GM23248 (cell line): ENCODE results near the gene CD3D. TPM values are rescaled to one million over a fixed set of nuclear protein-coding genes. Genes with fewer than 3 reads are reported as not detected.
"Not testable (repeated sequence)": the region's sequence is repeated elsewhere in the genome, so short reads cannot be mapped to it uniquely, and the experiment has no call there.

Experiments
- DNase-seq: peaks from one replicate; pipeline ENCODE4 v3.0.0-alpha.2; 2015
- H2AFZ ChIP-seq: fragments of 200-600 bp; sonication (generic); 2 replicates; pipeline ENCODE4 v1.6.1; 2016; ENCODE audit warnings: antibody characterized with exemption
- H3F3A ChIP-seq: fragments of 200-600 bp; sonication (generic); 2 replicates; pipeline ENCODE4 v1.6.1; 2016; ENCODE audit warnings: mild to moderate bottlenecking, antibody characterized with exemption, mixed run types; ENCODE audit not compliant: insufficient read depth
- H3K27ac ChIP-seq: fragments of 200-600 bp; sonication (generic); 2 replicates; pipeline ENCODE4 v1.5.1; 2016; ENCODE audit warnings: mild to moderate bottlenecking
- H3K27me3 ChIP-seq: fragments of 200-600 bp; sonication (generic); replicated peaks from 2 replicates; pipeline ENCODE4 v1.6.1; 2016; ENCODE audit warnings: mild to moderate bottlenecking; ENCODE audit not compliant: insufficient read depth
- H3K36me3 ChIP-seq: fragments of 200-600 bp; sonication (generic); 2 replicates; pipeline ENCODE4 v1.6.1; 2016; ENCODE audit warnings: low read depth, mild to moderate bottlenecking
- H3K4me1 ChIP-seq: fragments of 200-600 bp; sonication (generic); 2 replicates; pipeline ENCODE4 v1.6.1; 2016; ENCODE audit warnings: mild to moderate bottlenecking; ENCODE audit not compliant: insufficient read depth
- H3K4me2 ChIP-seq: fragments of 200-600 bp; sonication (generic); one replicate; pipeline ENCODE4 v1.6.1; 2016; ENCODE audit warnings: mild to moderate bottlenecking; ENCODE audit not compliant: unreplicated experiment
- H3K4me3 ChIP-seq: fragments of 200-600 bp; sonication (generic); 2 replicates; pipeline ENCODE4 v1.5.1; 2016; ENCODE audit warnings: mild to moderate bottlenecking
- H3K79me2 ChIP-seq: fragments of 200-600 bp; sonication (generic); 2 replicates; pipeline ENCODE4 v1.6.1; 2016; ENCODE audit warnings: mild to moderate bottlenecking; ENCODE audit not compliant: insufficient read depth
- H3K9ac ChIP-seq: fragments of 200-600 bp; sonication (generic); 2 replicates; pipeline ENCODE4 v1.6.1; 2016; ENCODE audit warnings: mild to moderate bottlenecking
- H3K9me2 ChIP-seq: fragments of 200-600 bp; sonication (generic); 2 replicates; pipeline ENCODE4 v1.6.1; 2016; ENCODE audit warnings: mixed run types, mild to moderate bottlenecking, moderate library complexity; ENCODE audit not compliant: insufficient read depth
- H3K9me3 ChIP-seq: fragments of 200-600 bp; sonication (generic); one replicate; pipeline ENCODE4 v1.6.1; 2017; ENCODE audit warnings: low read depth
- H4K20me1 ChIP-seq: fragments of 200-600 bp; sonication (generic); 2 replicates; pipeline ENCODE4 v1.6.0; 2016; ENCODE audit not compliant: insufficient read depth
- EZH2 ChIP-seq: fragments of 200-600 bp; sonication (generic); IDR thresholded peaks from 2 replicates; pipeline ENCODE4 v1.6.1; 2018; ENCODE audit warnings: antibody characterized with exemption, mild to moderate bottlenecking; ENCODE audit not compliant: insufficient read depth, poor library complexity, severe bottlenecking
- EZH2phosphoT487 ChIP-seq: fragments of 200-600 bp; sonication (generic); IDR thresholded peaks from 2 replicates; pipeline ENCODE4 v1.6.1; 2018; ENCODE audit warnings: antibody characterized with exemption, moderate library complexity, mild to moderate bottlenecking, low read depth; ENCODE audit not compliant: insufficient read depth
- WGBS, 2 experiments: methylation state at CpG; one replicate each; pipeline ENCODE4 v1.1.6; 2015 to 2017; ENCODE audit warnings: low lambda C conversion rate in 2 of 2, low coverage in 1 of 2; ENCODE audit errors: missing lambda C conversion rate in 2 of 2; 5-methylcytosine and 5-hydroxymethylcytosine counted together
- in situ Hi-C: fragments of 300-500 bp; cut with MboI; formaldehyde crosslinking; loops from 2 replicates; pipeline ENCODE4 v1.15.0; 2020
- polyA plus RNA-seq: library from polyadenylated mRNA; unstranded; fragments of >200 nt; fragmentation: Nextera tagmentation; extraction: Ambion mirVana; gene quantifications from 2 replicates; pipeline ENCODE4 v1.2.1, GENCODE V29; 2016
- total RNA-seq: library from RNA; depleted of rRNA; stranded (reverse); fragments of >200 nt; shearing (Covaris generic); gene quantifications from 2 replicates; pipeline ENCODE4 v1.2.3, GENCODE V29; 2014

CD3D gene
- total and polyA plus RNA-seq, 2 experiments from 2014 or later: not detected

DNA sequence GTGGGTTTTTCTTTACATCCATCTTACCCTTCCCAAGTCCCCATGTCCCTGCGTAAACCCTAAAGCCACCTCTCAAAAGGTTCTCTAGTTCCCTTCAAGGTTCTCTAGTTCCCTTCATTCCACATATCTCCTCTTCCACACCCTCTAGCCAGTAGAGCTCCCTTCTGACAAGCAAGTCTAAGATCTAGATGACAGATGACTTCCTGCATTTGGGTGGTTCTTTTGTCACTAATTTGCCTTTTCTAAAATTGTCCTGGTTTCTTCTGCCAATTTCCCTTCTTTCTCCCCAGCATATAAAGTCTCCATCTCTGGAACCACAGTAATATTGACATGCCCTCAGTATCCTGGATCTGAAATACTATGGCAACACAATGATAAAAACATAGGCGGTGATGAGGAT is 30.2 kb downstream of the CD3D start:
- no peak overlapping the region for H3K9ac ChIP-seq
- no peak overlapping the region for H3K4me3 ChIP-seq
- no peaks in the 10 kb centered on the region for H3K4me1 ChIP-seq
- no peak for DNase-seq
- no peak overlapping the region for H3K27ac ChIP-seq
- H3K27me3 ChIP-seq: 0 out of 2 replicates have a peak, but pooled peaks cover 20% of the 10 kb centered on the region
- H3K9me3 ChIP-seq: no peaks in the 10 kb centered on the region
- H3K36me3 ChIP-seq: no peaks in the 10 kb centered on the region
- no peaks in the 10 kb centered on the region for H3F3A ChIP-seq
- WGBS, 2 experiments: 88 to 92% methylated on average over 2 of the region's 2 CpGs
- no peak overlapping the region for H2AFZ ChIP-seq
- TF ChIP-seq EZH2phosphoT487 (no peak), EZH2 (no peak)
- no peaks in the 10 kb centered on the region for H3K79me2 ChIP-seq
- H4K20me1 ChIP-seq: no peaks in the 10 kb centered on the region
- no peak overlapping the region for H3K4me2 ChIP-seq
- no peaks in the 10 kb centered on the region for H3K9me2 ChIP-seq
- in situ Hi-C loops: no loop called here

DNA sequence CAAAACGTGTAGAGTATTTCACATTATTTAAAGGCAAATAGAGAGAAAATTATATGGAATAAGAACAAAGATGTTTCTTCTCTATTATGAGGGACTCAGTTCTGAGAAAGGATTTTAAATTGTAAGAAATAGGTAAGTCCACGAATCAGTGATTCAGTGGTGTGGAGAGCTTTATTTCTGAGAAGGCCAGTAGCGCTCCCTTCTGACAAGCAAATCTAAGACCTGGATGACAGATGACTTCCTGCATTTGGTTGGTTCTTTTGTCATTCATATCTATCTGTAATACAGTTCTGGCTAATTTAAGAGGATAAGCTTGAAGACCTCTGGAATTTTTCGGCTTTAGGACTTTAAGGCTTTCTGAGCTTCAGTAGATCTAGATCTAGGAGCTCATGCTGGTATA is 31.0 kb downstream of the CD3D start:
- Histone ChIP-seq H3K4me3 (no peak overlapping the region), H3K4me1 (no peaks in the 10 kb centered on the region), H3K36me3 (no peaks in the 10 kb centered on the region), H3K4me2 (no peak overlapping the region), H3K27me3 (0 out of 2 replicates have a peak, but pooled peaks cover 20% of the 10 kb centered on the region), H2AFZ (no peak overlapping the region), H3K79me2 (no peaks in the 10 kb centered on the region), H3F3A (no peaks in the 10 kb centered on the region), H3K27ac (no peak overlapping the region), H4K20me1 (no peaks in the 10 kb centered on the region), H3K9ac (no peak overlapping the region), H3K9me2 (no peaks in the 10 kb centered on the region), H3K9me3 (no peaks in the 10 kb centered on the region)
- no peak for DNase-seq
- 36 to 41% methylated on average over 4 of the region's 4 CpGs for WGBS, 2 experiments
- TF ChIP-seq EZH2phosphoT487 (no peak), EZH2 (no peak)
- in situ Hi-C loops: no loop called here

GRCh38 chr11:118310781-118311485 is 31.6 kb downstream of the CD3D start:
- Histone ChIP-seq H3K9me3 (no peaks in the 10 kb centered on the region), H3K36me3 (no peaks in the 10 kb centered on the region), H3K4me2 (no peak overlapping the region), H4K20me1 (no peaks in the 10 kb centered on the region), H3F3A (no peaks in the 10 kb centered on the region), H3K27me3 (peaks cover 20% of the 10 kb centered on the region; the same call in 1 of the 2 replicates), H3K4me1 (no peaks in the 10 kb centered on the region), H2AFZ (no peak overlapping the region), H3K9me2 (no peaks in the 10 kb centered on the region), H3K27ac (no peak overlapping the region), H3K4me3 (no peak overlapping the region), H3K79me2 (no peaks in the 10 kb centered on the region), H3K9ac (no peak overlapping the region)
- WGBS, 2 experiments: 29 to 33% methylated on average over 3 of the region's 3 CpGs
- TF ChIP-seq EZH2: no peak
- no peak for TF ChIP-seq EZH2phosphoT487
- in situ Hi-C loops: no loop called here
- no peak for DNase-seq

DNA sequence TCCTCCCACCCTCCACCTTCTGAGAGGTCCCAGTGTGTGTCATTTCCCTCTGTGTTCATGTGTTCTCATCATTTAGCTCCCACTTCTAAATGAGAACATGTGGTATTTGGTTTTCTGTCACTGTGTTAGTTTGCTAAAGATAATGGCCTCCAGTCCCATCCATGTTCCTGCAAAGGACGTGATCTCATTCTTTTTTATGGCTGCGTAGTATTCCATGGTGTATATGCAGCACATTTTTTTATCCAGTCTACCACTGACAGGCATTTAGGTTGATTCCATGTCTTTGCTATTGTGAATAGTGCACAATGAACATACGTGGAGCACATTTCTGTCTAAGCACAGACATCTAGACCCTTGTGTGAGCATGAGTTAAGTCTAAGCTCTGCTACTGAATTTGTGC is 32.2 kb downstream of the CD3D start:
- no peak overlapping the region for H2AFZ ChIP-seq
- H3K79me2 ChIP-seq: no peaks in the 10 kb centered on the region
- H3K4me1 ChIP-seq: no peaks in the 10 kb centered on the region
- H3K4me3 ChIP-seq: no peak overlapping the region
- peaks cover 26% of the 10 kb centered on the region; the same call in 1 of the 2 replicates for H3K27me3 ChIP-seq
- H3K27ac ChIP-seq: no peak overlapping the region
- TF ChIP-seq EZH2 (no peak), EZH2phosphoT487 (no peak)
- H3K9me2 ChIP-seq: no peaks in the 10 kb centered on the region
- no peaks in the 10 kb centered on the region for H3F3A ChIP-seq
- H3K9me3 ChIP-seq: no peaks in the 10 kb centered on the region
- H3K4me2 ChIP-seq: no peak overlapping the region
- no peaks in the 10 kb centered on the region for H4K20me1 ChIP-seq
- no peak for DNase-seq
- in situ Hi-C loops: no loop called here
- no peak overlapping the region for H3K9ac ChIP-seq
- 44 to 48% methylated on average over 3 of the region's 3 CpGs for WGBS, 2 experiments
- no peaks in the 10 kb centered on the region for H3K36me3 ChIP-seq

DNA sequence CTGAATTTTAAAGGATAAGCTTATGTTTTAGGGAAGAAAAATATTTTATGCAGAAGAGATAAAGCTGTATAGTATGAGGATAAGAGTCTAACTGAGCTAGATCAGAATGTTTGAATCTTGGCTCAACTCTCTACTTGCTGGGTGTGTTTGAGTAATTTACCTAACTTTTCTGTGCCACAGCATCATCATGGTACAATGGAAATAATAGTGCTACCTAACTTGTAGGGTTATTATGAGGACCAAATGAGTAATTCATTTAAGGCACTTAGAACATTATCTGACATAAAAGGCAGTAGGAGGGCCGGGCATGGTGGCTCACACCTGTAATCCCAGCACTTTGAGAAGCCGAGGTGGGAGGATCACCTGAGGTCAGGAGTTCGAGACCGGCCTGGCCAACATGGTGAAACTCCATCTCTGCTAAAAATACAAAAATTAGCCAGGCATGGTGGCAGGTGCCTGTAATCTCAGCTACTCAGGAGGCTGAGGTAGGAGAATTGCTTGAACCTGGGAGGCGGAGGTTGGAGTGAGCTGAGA is 33.4 kb downstream of the CD3D start:
- H3K4me3 ChIP-seq, in situ Hi-C loops, H3K36me3 ChIP-seq, H4K20me1 ChIP-seq, H3K4me2 ChIP-seq, H3K27ac ChIP-seq, H3K9me3 ChIP-seq, H3F3A ChIP-seq, H3K79me2 ChIP-seq, H3K9ac ChIP-seq, H3K9me2 ChIP-seq, H3K4me1 ChIP-seq, H2AFZ ChIP-seq, DNase-seq: not testable (repeated sequence)
- WGBS, 2 experiments: 49 to 52% methylated on average over 5 of the region's 5 CpGs
- H3K27me3 ChIP-seq: peaks cover 23% of the 10 kb centered on the region; the same call in 1 of the 2 replicates
